CD1c-positive myeloid dendritic cell (primary cell): ENCODE measurements around the gene CENPV.
A peak's percentile ranks its signal among the peaks of the same experiment; 100 is the strongest.
"Not testable (repeated sequence)": the region's sequence is repeated elsewhere in the genome, so short reads cannot be mapped to it uniquely, and the experiment has no call there.

ENCODE experiments used
- DNase-seq: peaks from one replicate; pipeline ENCODE4 v3.0.0-alpha.2; 2016; ENCODE audit errors: extremely low spot score

The CENPV gene

GRCh38 chr17:16313139-16314090 is 39.9 kb downstream of the CENPV start:
- DNase-seq: no peak

- DNase-seq: not testable (repeated sequence)
These were observed 41.2 kb downstream of the CENPV start for GRCh38 chr17:16312061-16312460.

- DNase-seq: no peak
These were observed 47.1 kb downstream of the CENPV start for GRCh38 chr17:16306211-16306610.

- DNase-seq: peak; percentile 12
These were observed 48.4 kb downstream of the CENPV start for GRCh38 chr17:16304830-16305229.

- no peak for DNase-seq
These were observed 50.4 kb downstream of the CENPV start for GRCh38 chr17:16302856-16303255.

- DNase-seq: no peak
These were observed 51.1 kb downstream of the CENPV start for GRCh38 chr17:16301963-16302855.

GRCh38 chr17:16300554-16300953 is 52.7 kb downstream of the CENPV start:
- DNase-seq: no peak

GRCh38 chr17:16298140-16298662 is 55.1 kb downstream of the CENPV start:
- no peak for DNase-seq

- DNase-seq: no peak
These were observed 55.7 kb downstream of the CENPV start for GRCh38 chr17:16297367-16298139.

- not testable (repeated sequence) for DNase-seq
These were observed 57.2 kb downstream of the CENPV start for GRCh38 chr17:16296072-16296471.

- DNase-seq: no peak
These were observed 58.7 kb downstream of the CENPV start for GRCh38 chr17:16294560-16294959.

GRCh38 chr17:16293931-16294330 is 59.3 kb downstream of the CENPV start:
- no peak for DNase-seq
